GF-D8 (cell line): ENCODE measurements around the gene PTPRN2.
A peak's percentile ranks its signal among the peaks of the same experiment; 100 is the strongest.
"Not testable (repeated sequence)": the region's sequence is repeated elsewhere in the genome, so short reads cannot be mapped to it uniquely, and the experiment has no call there.

Experiments used
- DNase-seq: peaks from one replicate; lab custom pipeline; 2025; lab: John Stamatoyannopoulos, UW

Gene PTPRN2

GRCh38 chr7:157516911-157517781 lies 1070.5 kb downstream of the PTPRN2 start:
- no peak for DNase-seq

- no peak for DNase-seq
These were observed 1071.3 kb downstream of the PTPRN2 start for GRCh38 chr7:157516311-157516710.

- DNase-seq, result no peak
These were observed 1072.1 kb downstream of the PTPRN2 start for GRCh38 chr7:157515342-157516041.

GRCh38 chr7:157514746-157515145 lies 1072.9 kb downstream of the PTPRN2 start:
- no peak for DNase-seq

GRCh38 chr7:157514306-157514705 lies 1073.3 kb downstream of the PTPRN2 start:
- DNase-seq, result no peak

GRCh38 chr7:157513682-157514081 lies 1073.9 kb downstream of the PTPRN2 start:
- no peak for DNase-seq

- no peak for DNase-seq
These were observed 1074.4 kb downstream of the PTPRN2 start for GRCh38 chr7:157513162-157513621.

GRCh38 chr7:157509226-157509625 lies 1078.4 kb downstream of the PTPRN2 start:
- no peak for DNase-seq

GRCh38 chr7:157508477-157508881 lies 1079.1 kb downstream of the PTPRN2 start:
- DNase-seq, result no peak

- DNase-seq, result peak; percentile 38
These were observed 1079.6 kb downstream of the PTPRN2 start for GRCh38 chr7:157507987-157508386.

- DNase-seq, result no peak
These were observed 1081.4 kb downstream of the PTPRN2 start for GRCh38 chr7:157506268-157506667.

GRCh38 chr7:157505646-157506045 lies 1082.0 kb downstream of the PTPRN2 start:
- no peak for DNase-seq

- DNase-seq, result no peak
These were observed 1084.4 kb downstream of the PTPRN2 start for GRCh38 chr7:157503229-157503628.

GRCh38 chr7:157502701-157503111 lies 1084.9 kb downstream of the PTPRN2 start:
- peak; percentile 83 for DNase-seq

- DNase-seq, result no peak
These were observed 1086.0 kb downstream of the PTPRN2 start for GRCh38 chr7:157501581-157501980.

- not testable (repeated sequence) for DNase-seq
These were observed 1086.6 kb downstream of the PTPRN2 start for GRCh38 chr7:157500989-157501540.

- DNase-seq, result no peak
These were observed 1087.3 kb downstream of the PTPRN2 start for GRCh38 chr7:157500171-157500960.

GRCh38 chr7:157499835-157500153 lies 1087.8 kb downstream of the PTPRN2 start:
- DNase-seq, result no peak

GRCh38 chr7:157499121-157499834 lies 1088.3 kb downstream of the PTPRN2 start:
- DNase-seq, result no peak

- no peak for DNase-seq
These were observed 1089.0 kb downstream of the PTPRN2 start for GRCh38 chr7:157498657-157499056.
